ENCODE results near the gene NPAS3. TPM values are rescaled to one million over a fixed set of nuclear protein-coding genes. Genes with fewer than 3 reads are reported as not detected.

Gene NPAS3
- total RNA-seq, 1 experiment from 2014 or later = not detected

DNA sequence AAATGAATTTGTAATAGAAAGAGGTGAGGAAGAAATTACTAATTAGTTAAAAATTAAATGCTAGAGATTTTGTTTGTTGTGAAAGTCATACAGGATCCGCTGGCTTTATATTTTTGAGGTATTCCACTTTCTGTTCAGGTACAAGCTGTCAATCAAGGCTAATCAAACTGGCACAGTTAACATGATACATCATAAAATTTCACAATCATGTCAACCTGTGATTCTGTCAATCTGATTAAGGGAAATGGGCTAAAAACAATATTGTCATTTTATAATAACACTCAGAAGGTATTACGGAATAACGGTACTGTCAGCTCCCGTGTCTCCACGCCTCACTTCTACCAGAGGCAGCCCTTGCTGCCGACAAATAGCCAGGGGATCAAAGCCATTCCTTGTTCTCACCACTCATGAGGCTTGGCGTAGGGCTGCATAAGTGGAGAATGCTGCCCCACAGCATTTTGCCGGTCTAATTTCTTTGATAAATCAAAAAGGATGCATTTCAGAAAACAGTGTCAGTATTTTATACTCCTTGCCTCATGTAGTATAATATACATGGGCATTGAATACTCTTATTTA is 352.9 kb downstream of the NPAS3 start:
- H3K36me3 ChIP-seq (ENCODE audit: control insufficient read depth in 1 of 2, insufficient read depth in 2 of 2, low read length in 2 of 2) = no peaks in the 10 kb centered on the region
- no peak overlapping the region for H3K4me3 ChIP-seq (replicated peaks in 1 of 2; ENCODE audit: low read depth in 1 of 2, low read length in 2 of 2)
- DNase-seq (ENCODE audit: low read depth, low spot score) (no peak), ATAC-seq (no peak)
- ChIA-PET CTCF (no interaction called here), POLR2A (no interaction called here), RAD21 (ENCODE audit: low non-redundant PET in 1 of 2, low total read pairs in 2 of 2, uncharacterized antibody in 2 of 2, unreplicated experiment in 2 of 2) (no interaction called here)
- no peak for TF ChIP-seq CBX3 (IDR thresholded peaks at IDR 0.05; ENCODE audit: low read depth)
- TF ChIP-seq YY1 (IDR thresholded peaks at IDR 0.05; ENCODE audit: extremely low read depth, insufficient replicate concordance, low read depth, low read length) = no peak
- TF ChIP-seq, protein P1, sequence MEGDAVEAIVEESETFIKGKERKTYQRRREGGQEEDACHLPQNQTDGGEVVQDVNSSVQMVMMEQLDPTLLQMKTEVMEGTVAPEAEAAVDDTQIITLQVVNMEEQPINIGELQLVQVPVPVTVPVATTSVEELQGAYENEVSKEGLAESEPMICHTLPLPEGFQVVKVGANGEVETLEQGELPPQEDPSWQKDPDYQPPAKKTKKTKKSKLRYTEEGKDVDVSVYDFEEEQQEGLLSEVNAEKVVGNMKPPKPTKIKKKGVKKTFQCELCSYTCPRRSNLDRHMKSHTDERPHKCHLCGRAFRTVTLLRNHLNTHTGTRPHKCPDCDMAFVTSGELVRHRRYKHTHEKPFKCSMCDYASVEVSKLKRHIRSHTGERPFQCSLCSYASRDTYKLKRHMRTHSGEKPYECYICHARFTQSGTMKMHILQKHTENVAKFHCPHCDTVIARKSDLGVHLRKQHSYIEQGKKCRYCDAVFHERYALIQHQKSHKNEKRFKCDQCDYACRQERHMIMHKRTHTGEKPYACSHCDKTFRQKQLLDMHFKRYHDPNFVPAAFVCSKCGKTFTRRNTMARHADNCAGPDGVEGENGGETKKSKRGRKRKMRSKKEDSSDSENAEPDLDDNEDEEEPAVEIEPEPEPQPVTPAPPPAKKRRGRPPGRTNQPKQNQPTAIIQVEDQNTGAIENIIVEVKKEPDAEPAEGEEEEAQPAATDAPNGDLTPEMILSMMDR (IDR thresholded peaks at IDR 0.05 in 2 of 3, conservative IDR thresholded peaks at IDR 0.05 in 1 of 3; ENCODE audit: borderline replicate concordance in 1 of 3, insufficient read depth in 1 of 3, low read depth in 2 of 3, low read length in 2 of 3) = no peak
- TF ChIP-seq SRF (IDR thresholded peaks at IDR 0.05; ENCODE audit: low read depth) = no peak
- TF ChIP-seq ELF1 (IDR thresholded peaks at IDR 0.05; ENCODE audit: borderline replicate concordance, low read depth) = no peak
- TF ChIP-seq FOSL1 (IDR thresholded peaks at IDR 0.05; ENCODE audit: low read depth) = no peak
- TF ChIP-seq, protein P2, sequence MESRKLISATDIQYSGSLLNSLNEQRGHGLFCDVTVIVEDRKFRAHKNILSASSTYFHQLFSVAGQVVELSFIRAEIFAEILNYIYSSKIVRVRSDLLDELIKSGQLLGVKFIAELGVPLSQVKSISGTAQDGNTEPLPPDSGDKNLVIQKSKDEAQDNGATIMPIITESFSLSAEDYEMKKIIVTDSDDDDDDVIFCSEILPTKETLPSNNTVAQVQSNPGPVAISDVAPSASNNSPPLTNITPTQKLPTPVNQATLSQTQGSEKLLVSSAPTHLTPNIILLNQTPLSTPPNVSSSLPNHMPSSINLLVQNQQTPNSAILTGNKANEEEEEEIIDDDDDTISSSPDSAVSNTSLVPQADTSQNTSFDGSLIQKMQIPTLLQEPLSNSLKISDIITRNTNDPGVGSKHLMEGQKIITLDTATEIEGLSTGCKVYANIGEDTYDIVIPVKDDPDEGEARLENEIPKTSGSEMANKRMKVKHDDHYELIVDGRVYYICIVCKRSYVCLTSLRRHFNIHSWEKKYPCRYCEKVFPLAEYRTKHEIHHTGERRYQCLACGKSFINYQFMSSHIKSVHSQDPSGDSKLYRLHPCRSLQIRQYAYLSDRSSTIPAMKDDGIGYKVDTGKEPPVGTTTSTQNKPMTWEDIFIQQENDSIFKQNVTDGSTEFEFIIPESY (IDR thresholded peaks at IDR 0.05; ENCODE audit: extremely low read depth, insufficient replicate concordance, low read length) = no peak
- TF ChIP-seq RAD21 (IDR thresholded peaks at IDR 0.05; ENCODE audit: low read depth) = no peak
- no peak for TF ChIP-seq POLR2A (IDR thresholded peaks at IDR 0.05; ENCODE audit: borderline replicate concordance, extremely low read depth, insufficient read depth, insufficient read length)
- no peak for TF ChIP-seq ZNF274 (IDR thresholded peaks at IDR 0.05; ENCODE audit: low read depth, low read length)
- TF ChIP-seq TCF7L2 (IDR thresholded peaks at IDR 0.05; ENCODE audit: borderline replicate concordance, extremely low read depth, insufficient read depth, insufficient read length) = no peak
- TF ChIP-seq POLR2AphosphoS5 (IDR thresholded peaks at IDR 0.05; ENCODE audit: low read depth, low read length) = no peak
- no peak for TF ChIP-seq SIN3A (IDR thresholded peaks at IDR 0.05; ENCODE audit: low read depth)
- TF ChIP-seq, protein P3, sequence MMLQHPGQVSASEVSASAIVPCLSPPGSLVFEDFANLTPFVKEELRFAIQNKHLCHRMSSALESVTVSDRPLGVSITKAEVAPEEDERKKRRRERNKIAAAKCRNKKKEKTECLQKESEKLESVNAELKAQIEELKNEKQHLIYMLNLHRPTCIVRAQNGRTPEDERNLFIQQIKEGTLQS (IDR thresholded peaks at IDR 0.05) = no peak
- TF ChIP-seq EZH2phosphoT487 (IDR thresholded peaks at IDR 0.05; ENCODE audit: borderline replicate concordance) = no peak
- TF ChIP-seq JUND (IDR thresholded peaks at IDR 0.05) = no peak
- TF ChIP-seq, protein P4, sequence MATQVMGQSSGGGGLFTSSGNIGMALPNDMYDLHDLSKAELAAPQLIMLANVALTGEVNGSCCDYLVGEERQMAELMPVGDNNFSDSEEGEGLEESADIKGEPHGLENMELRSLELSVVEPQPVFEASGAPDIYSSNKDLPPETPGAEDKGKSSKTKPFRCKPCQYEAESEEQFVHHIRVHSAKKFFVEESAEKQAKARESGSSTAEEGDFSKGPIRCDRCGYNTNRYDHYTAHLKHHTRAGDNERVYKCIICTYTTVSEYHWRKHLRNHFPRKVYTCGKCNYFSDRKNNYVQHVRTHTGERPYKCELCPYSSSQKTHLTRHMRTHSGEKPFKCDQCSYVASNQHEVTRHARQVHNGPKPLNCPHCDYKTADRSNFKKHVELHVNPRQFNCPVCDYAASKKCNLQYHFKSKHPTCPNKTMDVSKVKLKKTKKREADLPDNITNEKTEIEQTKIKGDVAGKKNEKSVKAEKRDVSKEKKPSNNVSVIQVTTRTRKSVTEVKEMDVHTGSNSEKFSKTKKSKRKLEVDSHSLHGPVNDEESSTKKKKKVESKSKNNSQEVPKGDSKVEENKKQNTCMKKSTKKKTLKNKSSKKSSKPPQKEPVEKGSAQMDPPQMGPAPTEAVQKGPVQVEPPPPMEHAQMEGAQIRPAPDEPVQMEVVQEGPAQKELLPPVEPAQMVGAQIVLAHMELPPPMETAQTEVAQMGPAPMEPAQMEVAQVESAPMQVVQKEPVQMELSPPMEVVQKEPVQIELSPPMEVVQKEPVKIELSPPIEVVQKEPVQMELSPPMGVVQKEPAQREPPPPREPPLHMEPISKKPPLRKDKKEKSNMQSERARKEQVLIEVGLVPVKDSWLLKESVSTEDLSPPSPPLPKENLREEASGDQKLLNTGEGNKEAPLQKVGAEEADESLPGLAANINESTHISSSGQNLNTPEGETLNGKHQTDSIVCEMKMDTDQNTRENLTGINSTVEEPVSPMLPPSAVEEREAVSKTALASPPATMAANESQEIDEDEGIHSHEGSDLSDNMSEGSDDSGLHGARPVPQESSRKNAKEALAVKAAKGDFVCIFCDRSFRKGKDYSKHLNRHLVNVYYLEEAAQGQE (IDR thresholded peaks at IDR 0.05; ENCODE audit: low read depth) = no peak
- H3K4me1 ChIP-seq (ENCODE audit: control insufficient read depth in 1 of 2, insufficient read depth in 2 of 2, low read length in 2 of 2) = no peaks in the 10 kb centered on the region
- no peaks in the 10 kb centered on the region for H3K9me3 ChIP-seq (ENCODE audit: control insufficient read depth in 1 of 2, insufficient read depth in 1 of 2, low read depth in 1 of 2, low read length in 2 of 2)
- H3K79me2 ChIP-seq (ENCODE audit: insufficient read depth, low read length) = no peaks in the 10 kb centered on the region
- H2AFZ ChIP-seq (ENCODE audit: low read depth, low read length, poor library complexity, severe bottlenecking) = no peak overlapping the region
- no peaks in the 10 kb centered on the region for H4K20me1 ChIP-seq (ENCODE audit: insufficient read depth)
- no peak overlapping the region for H3K9ac ChIP-seq (ENCODE audit: low read length)
- H3K27ac ChIP-seq (ENCODE audit: low read depth, low read length) = no peak overlapping the region
- H3K4me2 ChIP-seq (ENCODE audit: low read length) = no peak overlapping the region
- H3K27me3 ChIP-seq (ENCODE audit: insufficient read depth, low read length) = peaks cover 3% of the 10 kb centered on the region; the same call in 1 of the 2 replicates
- no TSS peak for BruUV-seq (replicated peaks)
- intact Hi-C loops (cut with micrococcal nuclease) = no loop called here
- no peaks in the 10 kb centered on the region for H3K9me2 ChIP-seq (ENCODE audit: insufficient read depth)
